SK-N-SH (cell line): ENCODE measurements around the gene CELA3B. TPM values are rescaled to one million over a fixed set of nuclear protein-coding genes. Genes with fewer than 3 reads are reported as not detected.
A peak's percentile ranks its signal among the peaks of the same experiment; 100 is the strongest.

Source experiments
- ELF1 ChIP-seq: IDR thresholded peaks from 2 replicates; pipeline ENCODE4 v1.4.0; 2012
- EP300 ChIP-seq, 2 experiments: IDR thresholded peaks; 2 replicates each; pipeline versions ENCODE4 v1.4.0 to v1.6.1; 2012; ENCODE audit warnings: borderline replicate concordance in 1 of 2, low read depth in 1 of 2, low read length in 1 of 2
- EZH2phosphoT487 ChIP-seq: fragments of 200-600 bp; sonication (generic); IDR thresholded peaks from 2 replicates; pipeline ENCODE4 v1.6.1; 2017; ENCODE audit warnings: low read depth, mixed run types, mild to moderate bottlenecking, antibody characterized with exemption, moderate library complexity, borderline replicate concordance
- FOSL2 ChIP-seq: IDR thresholded peaks from 2 replicates; pipeline ENCODE4 v1.4.0; 2012; ENCODE audit warnings: low read depth, mild to moderate bottlenecking, moderate library complexity, borderline replicate concordance
- FOXM1 ChIP-seq: IDR thresholded peaks from 2 replicates; pipeline ENCODE4 v1.4.0; 2012; ENCODE audit warnings: low read depth, mild to moderate bottlenecking
- JUND ChIP-seq: IDR thresholded peaks from 2 replicates; pipeline ENCODE4 v1.4.0; 2012
- MAX ChIP-seq: IDR thresholded peaks from 2 replicates; pipeline ENCODE4 v1.4.0; 2012; ENCODE audit warnings: low read depth
- MEF2A ChIP-seq: IDR thresholded peaks from 2 replicates; pipeline ENCODE4 v1.4.0; 2012; ENCODE audit warnings: low read depth, borderline replicate concordance
- NRF1 ChIP-seq: IDR thresholded peaks from 2 replicates; pipeline ENCODE4 v1.6.1; 2012; ENCODE audit warnings: low read depth, mild to moderate bottlenecking, low read length
- RAD21 ChIP-seq: IDR thresholded peaks from 2 replicates; pipeline ENCODE4 v1.6.1; 2012; ENCODE audit warnings: mild to moderate bottlenecking, low read length
- RCOR1 ChIP-seq: fragments of 150-350 bp; IDR thresholded peaks from 2 replicates; pipeline ENCODE4 v1.6.1; 2017; ENCODE audit warnings: antibody characterized with exemption, low read length
- REST ChIP-seq: IDR thresholded peaks from 2 replicates; pipeline ENCODE4 v1.6.1; 2012; ENCODE audit warnings: mild to moderate bottlenecking, low read depth, low read length, moderate library complexity
- RFX5 ChIP-seq: IDR thresholded peaks from 2 replicates; pipeline ENCODE4 v1.6.1; 2012; ENCODE audit warnings: mild to moderate bottlenecking, improper control_type of control experiment, low read length
- SIN3A ChIP-seq: IDR thresholded peaks from 2 replicates; pipeline ENCODE4 v1.6.1; 2012; ENCODE audit warnings: low read depth, mild to moderate bottlenecking, low read length, moderate library complexity, borderline replicate concordance
- TEAD4 ChIP-seq: IDR thresholded peaks from 2 replicates; pipeline ENCODE4 v1.4.0; 2012; ENCODE audit warnings: mild to moderate bottlenecking, borderline replicate concordance; ENCODE audit not compliant: insufficient read depth
- USF1 ChIP-seq: IDR thresholded peaks from 2 replicates; pipeline ENCODE4 v1.4.0; 2012; ENCODE audit warnings: low read depth, borderline replicate concordance
- YY1 ChIP-seq: IDR thresholded peaks from 2 replicates; pipeline ENCODE4 v1.4.0; 2012; ENCODE audit warnings: low read depth, mild to moderate bottlenecking
- polyA plus RNA-seq, 3 experiments: library from polyadenylated mRNA; depleted of rRNA; stranded (reverse); fragments of >200 nt; gene quantifications; 2 replicates each; pipeline ENCODE4 v1.2.3, GENCODE V29; 2012

Gene CELA3B
- polyA plus RNA-seq, 1 of the 3 experiments (the other 2 are of a cell fraction) = not detected

GRCh38 chr1:22018583-22019559 lies 42.0 kb downstream of the CELA3B start (continued):
- TF ChIP-seq REST (no peak), FOXM1 (no peak), TEAD4 (no peak), MEF2A (no peak), JUND (peak; percentile 69), MAX (no peak), SIN3A (peak; percentile 81; the same call in 1 of the 2 replicates), ELF1 (no peak), RCOR1 (no peak), USF1 (no peak), RAD21 (0 out of 2 replicates have a peak, but pooled peaks have one; percentile 22), NRF1 (no peak), RFX5 (no peak), YY1 (no peak), EP300 (IDR thresholded peaks at IDR 0.05; ENCODE audit: borderline replicate concordance in 1 of 2, low read depth in 1 of 2, low read length in 1 of 2) (peak in 1 of 2 experiments; percentile 60; a peak in 1 of 4 replicates), FOSL2 (peak; percentile 69; the same call in 1 of the 2 replicates), EZH2phosphoT487 (no peak)
